HCT116 (cell line): ENCODE results near the gene FGD3.

Experiments
- CBX3 ChIP-seq: IDR thresholded peaks from 2 replicates; pipeline ENCODE4 v1.6.1; 2012; ENCODE audit warnings: low read depth
- EGR1 ChIP-seq: IDR thresholded peaks from 2 replicates; pipeline ENCODE4 v1.6.1; 2012; ENCODE audit warnings: low read depth
- EZH2 ChIP-seq: fragments of 200-600 bp; sonication (generic); IDR thresholded peaks from 2 replicates; pipeline ENCODE4 v1.6.1; 2017; ENCODE audit warnings: antibody characterized with exemption, mixed run types
- EZH2phosphoT487 ChIP-seq: fragments of 200-600 bp; IDR thresholded peaks from 2 replicates; pipeline ENCODE4 v1.6.1; 2018; ENCODE audit warnings: antibody characterized with exemption, borderline replicate concordance
- FOSL1 ChIP-seq: IDR thresholded peaks from 2 replicates; pipeline ENCODE4 v1.6.1; 2012; ENCODE audit warnings: low read depth
- POLR2A ChIP-seq: IDR thresholded peaks from 2 replicates; pipeline ENCODE4 v1.7.0; 2011; ENCODE audit warnings: borderline replicate concordance; ENCODE audit not compliant: insufficient read depth, insufficient read length; ENCODE audit errors: extremely low read depth
- POLR2AphosphoS5 ChIP-seq: IDR thresholded peaks from 2 replicates; pipeline ENCODE4 v1.6.1; 2011; ENCODE audit warnings: mild to moderate bottlenecking, low read depth, low read length, moderate library complexity
- RAD21 ChIP-seq: IDR thresholded peaks from 2 replicates; pipeline ENCODE4 v1.6.1; 2012; ENCODE audit warnings: low read depth, mild to moderate bottlenecking
- SP1 ChIP-seq: IDR thresholded peaks from 2 replicates; pipeline ENCODE4 v1.6.1; 2012; ENCODE audit warnings: low read depth
- TCF7L2 ChIP-seq: IDR thresholded peaks from 2 replicates; pipeline ENCODE4 v1.7.0; 2011; ENCODE audit warnings: borderline replicate concordance, inconsistent platforms; ENCODE audit not compliant: insufficient read depth, insufficient read length; ENCODE audit errors: extremely low read depth
- TF ChIP-seq, protein P1 (sequence below), 3 experiments: fragments of 200-600 bp in 1 of 3; sonication (generic) in 1 of 3; IDR thresholded peaks in 2 of 3; conservative IDR thresholded peaks in 1 of 3; 2 replicates each; pipeline ENCODE4 v1.5.1; 2012 to 2017; ENCODE audit warnings: low read depth in 2 of 3, low read length in 2 of 3, antibody characterized with exemption in 1 of 3, borderline replicate concordance in 1 of 3, control low read depth in 1 of 3, mild to moderate bottlenecking in 1 of 3, mixed read lengths in 1 of 3, mixed run types in 1 of 3, moderate library complexity in 1 of 3; ENCODE audit not compliant: insufficient read depth in 1 of 3
- TF ChIP-seq, protein P2 (sequence below): IDR thresholded peaks from 2 replicates; pipeline ENCODE4 v1.6.1; 2012
- TF ChIP-seq, protein P3 (sequence below): IDR thresholded peaks from 2 replicates; pipeline ENCODE4 v1.6.1; 2012; ENCODE audit warnings: low read depth

DNA sequence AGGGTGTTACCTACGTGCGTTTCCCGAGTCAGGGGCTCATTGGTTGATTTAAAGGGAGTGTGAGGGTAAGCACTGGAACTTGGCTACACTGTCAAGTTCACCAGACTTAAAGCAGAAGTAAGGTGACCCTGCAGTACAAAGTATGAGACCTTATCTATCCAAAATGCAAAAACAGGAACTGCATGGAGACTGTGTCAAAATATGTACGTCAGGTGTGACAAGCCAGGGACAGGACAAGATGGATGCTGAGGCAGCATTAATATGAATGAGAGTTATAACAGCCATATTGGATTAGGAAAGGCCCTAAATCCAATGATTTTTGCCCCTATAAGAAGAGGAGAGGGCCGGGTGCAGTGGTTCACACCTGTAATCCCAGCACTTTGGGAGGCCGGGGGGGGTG is 95.8 kb downstream of the FGD3 start:
- TF ChIP-seq, protein P1, sequence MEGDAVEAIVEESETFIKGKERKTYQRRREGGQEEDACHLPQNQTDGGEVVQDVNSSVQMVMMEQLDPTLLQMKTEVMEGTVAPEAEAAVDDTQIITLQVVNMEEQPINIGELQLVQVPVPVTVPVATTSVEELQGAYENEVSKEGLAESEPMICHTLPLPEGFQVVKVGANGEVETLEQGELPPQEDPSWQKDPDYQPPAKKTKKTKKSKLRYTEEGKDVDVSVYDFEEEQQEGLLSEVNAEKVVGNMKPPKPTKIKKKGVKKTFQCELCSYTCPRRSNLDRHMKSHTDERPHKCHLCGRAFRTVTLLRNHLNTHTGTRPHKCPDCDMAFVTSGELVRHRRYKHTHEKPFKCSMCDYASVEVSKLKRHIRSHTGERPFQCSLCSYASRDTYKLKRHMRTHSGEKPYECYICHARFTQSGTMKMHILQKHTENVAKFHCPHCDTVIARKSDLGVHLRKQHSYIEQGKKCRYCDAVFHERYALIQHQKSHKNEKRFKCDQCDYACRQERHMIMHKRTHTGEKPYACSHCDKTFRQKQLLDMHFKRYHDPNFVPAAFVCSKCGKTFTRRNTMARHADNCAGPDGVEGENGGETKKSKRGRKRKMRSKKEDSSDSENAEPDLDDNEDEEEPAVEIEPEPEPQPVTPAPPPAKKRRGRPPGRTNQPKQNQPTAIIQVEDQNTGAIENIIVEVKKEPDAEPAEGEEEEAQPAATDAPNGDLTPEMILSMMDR (IDR thresholded peaks at IDR 0.05 in 2 of 3, conservative IDR thresholded peaks at IDR 0.05 in 1 of 3; ENCODE audit: borderline replicate concordance in 1 of 3, insufficient read depth in 1 of 3, low read depth in 2 of 3, low read length in 2 of 3), result no peak
- TF ChIP-seq, protein P2, sequence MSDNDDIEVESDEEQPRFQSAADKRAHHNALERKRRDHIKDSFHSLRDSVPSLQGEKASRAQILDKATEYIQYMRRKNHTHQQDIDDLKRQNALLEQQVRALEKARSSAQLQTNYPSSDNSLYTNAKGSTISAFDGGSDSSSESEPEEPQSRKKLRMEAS, result no peak
- TF ChIP-seq EZH2phosphoT487 (no peak), FOSL1 (no peak), EZH2 (no peak), SP1 (no peak), POLR2A (no peak), POLR2AphosphoS5 (no peak), EGR1 (no peak), CBX3 (no peak), TCF7L2 (no peak), RAD21 (no peak)
- TF ChIP-seq, protein P3, sequence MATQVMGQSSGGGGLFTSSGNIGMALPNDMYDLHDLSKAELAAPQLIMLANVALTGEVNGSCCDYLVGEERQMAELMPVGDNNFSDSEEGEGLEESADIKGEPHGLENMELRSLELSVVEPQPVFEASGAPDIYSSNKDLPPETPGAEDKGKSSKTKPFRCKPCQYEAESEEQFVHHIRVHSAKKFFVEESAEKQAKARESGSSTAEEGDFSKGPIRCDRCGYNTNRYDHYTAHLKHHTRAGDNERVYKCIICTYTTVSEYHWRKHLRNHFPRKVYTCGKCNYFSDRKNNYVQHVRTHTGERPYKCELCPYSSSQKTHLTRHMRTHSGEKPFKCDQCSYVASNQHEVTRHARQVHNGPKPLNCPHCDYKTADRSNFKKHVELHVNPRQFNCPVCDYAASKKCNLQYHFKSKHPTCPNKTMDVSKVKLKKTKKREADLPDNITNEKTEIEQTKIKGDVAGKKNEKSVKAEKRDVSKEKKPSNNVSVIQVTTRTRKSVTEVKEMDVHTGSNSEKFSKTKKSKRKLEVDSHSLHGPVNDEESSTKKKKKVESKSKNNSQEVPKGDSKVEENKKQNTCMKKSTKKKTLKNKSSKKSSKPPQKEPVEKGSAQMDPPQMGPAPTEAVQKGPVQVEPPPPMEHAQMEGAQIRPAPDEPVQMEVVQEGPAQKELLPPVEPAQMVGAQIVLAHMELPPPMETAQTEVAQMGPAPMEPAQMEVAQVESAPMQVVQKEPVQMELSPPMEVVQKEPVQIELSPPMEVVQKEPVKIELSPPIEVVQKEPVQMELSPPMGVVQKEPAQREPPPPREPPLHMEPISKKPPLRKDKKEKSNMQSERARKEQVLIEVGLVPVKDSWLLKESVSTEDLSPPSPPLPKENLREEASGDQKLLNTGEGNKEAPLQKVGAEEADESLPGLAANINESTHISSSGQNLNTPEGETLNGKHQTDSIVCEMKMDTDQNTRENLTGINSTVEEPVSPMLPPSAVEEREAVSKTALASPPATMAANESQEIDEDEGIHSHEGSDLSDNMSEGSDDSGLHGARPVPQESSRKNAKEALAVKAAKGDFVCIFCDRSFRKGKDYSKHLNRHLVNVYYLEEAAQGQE, result no peak
